K562 (cell line): Measurements from ENCODE around the gene SFXN2. TPM values are rescaled to one million over a fixed set of nuclear protein-coding genes. Genes with fewer than 3 reads are reported as not detected.
A peak's percentile ranks its signal among the peaks of the same experiment; 100 is the strongest.

Source experiments
- ATAC-seq: fragments of 200-7000 bp; cut with Tn5 transposase; 3 replicates; pipeline ENCODE4 v1.9.1; 2020; ENCODE audit warnings: moderate library complexity
- BruUV-seq: library from RNA; stranded (reverse); fragments of 400-500 nt; replicated peaks from 2 replicates; lab custom pipeline; 2021; lab: Mats Ljungman, UMichigan
- CTCF ChIA-PET: fragments of 300-600 bp; formaldehyde crosslinking; extraction: SDS; loops from one replicate; lab custom pipeline; 2021; ENCODE audit warnings: low intra/inter-chr PET ratio; lab: Yijun Ruan, JAX
- POLR2A ChIA-PET: fragments of 300-600, 350-650 bp; sonication (Branson Sonifier 250); formaldehyde crosslinking; extraction: SDS; loops from one replicate; lab custom pipeline; 2021; ENCODE audit warnings: antibody characterized with exemption, inconsistent platforms; lab: Yijun Ruan, JAX
- DNase-seq, 4 experiments: peaks; one replicate each; pipeline versions ENCODE4 v3.0.0 to v3.0.0-alpha.2; 2011 to 2018; ENCODE audit warnings: low spot score in 3 of 4, mixed read lengths in 3 of 4; ENCODE audit errors: extremely low read depth in 1 of 4
- FAIRE-seq: peaks from 2 replicates; lab custom pipeline; 2011; peaks lifted over from hg19 to GRCh38; lab: Jason Lieb, UNC
- H2AFZ ChIP-seq: 2 replicates; pipeline ENCODE4 v1.6.0; 2011; ENCODE audit warnings: low read depth, low read length, control low read depth, inconsistent platforms
- H3K27ac ChIP-seq: fragments of 200-600 bp; 3 replicates; pipeline ENCODE4 v1.8.0; 2011; ENCODE audit warnings: low read depth, mild to moderate bottlenecking, control low read depth, inconsistent platforms, low read length, moderate library complexity, mixed read lengths; ENCODE audit errors: extremely low read depth
- H3K27me3 ChIP-seq, 2 experiments: fragments of 300-600 bp in 1 of 2; 2 replicates in 1 of 2; 3 replicates in 1 of 2; pipeline versions ENCODE4 v1.6.0 to v1.8.0; 2011; ENCODE audit warnings: inconsistent platforms in 2 of 2, low read length in 2 of 2, mild to moderate bottlenecking in 1 of 2, mixed read lengths in 1 of 2, moderate library complexity in 1 of 2; ENCODE audit not compliant: control insufficient read depth in 2 of 2, insufficient read depth in 2 of 2
- H3K36me3 ChIP-seq: fragments of 300-600 bp; 3 replicates; pipeline ENCODE4 v1.8.0; 2011; ENCODE audit warnings: mild to moderate bottlenecking, low read length, inconsistent platforms; ENCODE audit not compliant: control insufficient read depth, insufficient read depth
- H3K4me1 ChIP-seq, 2 experiments: fragments of 200-600 bp in 1 of 2; replicated peaks in 1 of 2; 2 replicates in 1 of 2; 3 replicates in 1 of 2; pipeline versions ENCODE4 v1.5.1 to v1.8.0; 2011; ENCODE audit warnings: inconsistent platforms in 2 of 2, low read length in 2 of 2, mild to moderate bottlenecking in 1 of 2, mixed read lengths in 1 of 2, moderate library complexity in 1 of 2; ENCODE audit not compliant: control insufficient read depth in 2 of 2, insufficient read depth in 2 of 2
- H3K4me2 ChIP-seq: 2 replicates; pipeline ENCODE4 v1.6.1; 2011; ENCODE audit warnings: low read length, control low read depth, inconsistent platforms, mixed read lengths; ENCODE audit not compliant: insufficient read depth
- H3K4me3 ChIP-seq: fragments of 200-600 bp; sonication (generic), shearing (Covaris generic); 2 replicates; pipeline ENCODE4 v1.5.1; 2016; ENCODE audit warnings: control low read depth, inconsistent platforms
- H3K79me2 ChIP-seq: fragments of 200-600 bp; 3 replicates; pipeline ENCODE4 v1.8.0; 2011; ENCODE audit warnings: low read length, inconsistent platforms; ENCODE audit not compliant: control insufficient read depth, insufficient read depth
- H3K9ac ChIP-seq, 2 experiments: 2 replicates each; pipeline versions ENCODE4 v1.6.0 to v1.6.1; 2011; ENCODE audit warnings: low read depth in 2 of 2, low read length in 2 of 2, control low read depth in 1 of 2, inconsistent platforms in 1 of 2, mild to moderate bottlenecking in 1 of 2, mixed read lengths in 1 of 2; ENCODE audit not compliant: insufficient read depth in 1 of 2
- H3K9me1 ChIP-seq: one replicate; pipeline ENCODE4 v1.6.0; 2011; ENCODE audit warnings: inconsistent platforms, mild to moderate bottlenecking, low read length, moderate library complexity; ENCODE audit not compliant: control insufficient read depth, insufficient read depth
- H3K9me3 ChIP-seq: replicated peaks from 2 replicates; pipeline ENCODE4 v1.5.1; 2011; ENCODE audit warnings: low read depth, low read length, inconsistent platforms; ENCODE audit not compliant: control insufficient read depth, insufficient read depth
- H4K20me1 ChIP-seq: replicated peaks from 2 replicates; pipeline ENCODE4 v1.6.1; 2011; ENCODE audit warnings: low read length, inconsistent platforms, mixed read lengths; ENCODE audit not compliant: control insufficient read depth, insufficient read depth
- MAX ChIP-seq: sonication (generic); formaldehyde crosslinking; IDR thresholded peaks from 2 replicates; pipeline ENCODE4 v1.9.0; 2022; ENCODE audit warnings: mild to moderate bottlenecking, missing genetic modification reagents
- PCBP1 ChIP-seq: fragments of 200-400 bp; formaldehyde crosslinking; IDR thresholded peaks from 2 replicates; pipeline ENCODE4 v1.6.1; 2018; ENCODE audit warnings: mild to moderate bottlenecking, low read depth, low read length; ENCODE audit not compliant: poor library complexity, severe bottlenecking
- SETDB1 ChIP-seq: IDR thresholded peaks from one replicate; pipeline ENCODE4 v1.6.1; 2012; ENCODE audit warnings: low read length, control low read depth, inconsistent platforms
- SMAD4 ChIP-seq: fragments of 250-450 bp; sonication (Bioruptor Pico); conservative IDR thresholded peaks from 2 replicates; pipeline ENCODE4 v1.8.0; 2021; ENCODE audit warnings: inconsistent platforms, mild to moderate bottlenecking, moderate library complexity
- TCF3 ChIP-seq: sonication (generic); formaldehyde crosslinking; IDR thresholded peaks from 2 replicates; pipeline ENCODE4 v1.4.0; 2020; ENCODE audit warnings: mild to moderate bottlenecking, missing genetic modification reagents
- ZNF263 ChIP-seq: sonication (generic); formaldehyde crosslinking; IDR thresholded peaks from 2 replicates; pipeline ENCODE4 v1.8.0; 2022; ENCODE audit warnings: mild to moderate bottlenecking, missing genetic modification reagents, borderline replicate concordance
- ZNF79 ChIP-seq: fragments of 250-450 bp; sonication (Bioruptor Pico); IDR thresholded peaks from 2 replicates; pipeline ENCODE4 v1.4.0; 2020; ENCODE audit warnings: low read depth, mild to moderate bottlenecking, moderate library complexity
- WGBS: fragments of 100-300 bp; shearing (Covaris generic); methylation state at CpG from one replicate; pipeline ENCODE4 v1.1.6; 2016; ENCODE audit warnings: low coverage, mixed read lengths; ENCODE audit not compliant: insufficient coverage; ENCODE audit errors: missing lambda C conversion rate; 5-methylcytosine and 5-hydroxymethylcytosine counted together
- in situ Hi-C: fragments of 300-500 bp; cut with MboI; formaldehyde crosslinking; loops from 4 replicates; pipeline ENCODE4 v1.15.0; 2018; ENCODE audit warnings: inconsistent platforms, mixed read lengths
- intact Hi-C: fragments of 100-400 bp; cut with micrococcal nuclease; formaldehyde crosslinking; loops from 2 replicates; pipeline ENCODE4 v1.14.2; 2022
- polyA plus RNA-seq, 8 experiments: library from polyadenylated mRNA; depleted of rRNA in 4 of 8; stranded (reverse) in 5 of 8; unstranded in 3 of 8; fragments of >200 nt; fragmentation: Nextera tagmentation in 2 of 8; fragmentation: Illumina TruSeq in 1 of 8; extraction: Ambion mirVana in 2 of 8; extraction: Trizol in 1 of 8; gene quantifications; 2 replicates each; pipeline versions ENCODE4 v1.2.1 to v1.2.3, GENCODE V29; 2011 to 2014; ENCODE audit warnings: inconsistent platforms in 1 of 8, missing spikeins in 1 of 8
- total RNA-seq, 7 experiments: library from RNA; depleted of rRNA in 6 of 7; stranded (reverse); fragments of >200 nt in 6 of 7; fragmentation: Illumina TruSeq in 2 of 7; extraction: Trizol in 2 of 7; gene quantifications; 2 replicates each; pipeline versions ENCODE4 v1.2.1 to v1.2.3, GENCODE V29; 2011 to 2021; ENCODE audit warnings: low replicate concordance in 1 of 7
- TF ChIP-seq, protein P1 (sequence below): fragments of 450-650 bp; IDR thresholded peaks from 2 replicates; pipeline ENCODE4 v1.6.1; 2018; ENCODE audit not compliant: partially characterized antibody
- TF ChIP-seq, protein P2 (sequence below): sonication (generic); formaldehyde crosslinking; IDR thresholded peaks from 2 replicates; pipeline ENCODE4 v1.8.0; 2022; ENCODE audit warnings: mild to moderate bottlenecking, missing genetic modification reagents
- TF ChIP-seq, protein P3 (sequence below): sonication (generic); formaldehyde crosslinking; IDR thresholded peaks from 2 replicates; pipeline ENCODE4 v1.8.0; 2023; ENCODE audit warnings: mild to moderate bottlenecking, missing genetic modification reagents

SFXN2 gene
- total and polyA plus RNA-seq, 9 of the 15 experiments (the other 6 are each of a cell fraction or from before 2014, with no cell fraction given) = 7.3 to 23.8 (median 15.7) TPM

DNA sequence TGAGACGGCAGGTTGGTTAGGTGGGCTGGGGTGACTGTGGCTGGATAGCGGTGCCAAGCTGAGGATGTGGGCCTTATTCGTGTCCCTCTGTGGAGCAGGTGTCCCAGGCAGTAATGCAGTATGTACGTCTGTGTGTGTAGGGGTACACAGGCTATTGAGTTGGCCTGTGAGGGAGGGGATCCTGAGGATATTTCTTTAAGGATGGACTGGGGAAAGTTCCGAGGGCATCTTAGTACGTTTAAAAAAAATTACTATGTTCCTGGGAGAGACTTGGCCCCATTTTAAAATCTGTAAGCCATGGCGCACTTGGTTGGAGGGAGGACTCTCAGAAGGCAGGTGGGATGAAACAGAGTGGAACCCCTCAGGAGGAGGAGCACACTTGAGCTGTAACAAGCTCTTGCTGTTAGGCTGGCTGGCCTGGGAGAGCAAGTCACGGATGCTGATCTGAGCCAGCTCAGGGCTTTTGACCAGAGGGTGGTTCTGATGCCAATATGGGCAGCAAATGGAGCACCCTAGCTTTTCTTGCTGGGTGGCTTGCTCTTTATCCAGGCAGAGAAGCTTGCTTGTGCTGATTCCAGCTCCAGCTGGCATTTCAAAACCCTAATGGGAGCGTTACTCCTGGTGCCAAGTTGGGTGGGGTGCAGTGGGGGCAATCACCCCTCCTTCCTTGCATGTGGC lies 30.1 kb downstream of the SFXN2 start:
- Histone ChIP-seq H3K27ac (peak overlapping the region; percentile 72), H2AFZ (0 out of 2 replicates have a peak overlapping the region, but pooled peaks have one; percentile 57), H4K20me1 (no peaks in the 10 kb centered on the region), H3K4me1 (peaks cover 9 to 23% of the 10 kb centered on the region in 2 experiments; a peak in 4 of 5 replicates), H3K9me1 (no peaks in the 10 kb centered on the region), H3K9ac (peak overlapping the region; percentile 79 to 97), H3K79me2 (peaks cover 39% of the 10 kb centered on the region), H3K9me3 (no peaks in the 10 kb centered on the region), H3K4me3 (peak overlapping the region; percentile 90), H3K27me3 (no peaks in the 10 kb centered on the region), H3K36me3 (no peaks in the 10 kb centered on the region), H3K4me2 (peak overlapping the region; percentile 99)
- no peak for FAIRE-seq
- in situ Hi-C loops (no loop called here), intact Hi-C loops (loop anchor here (5.0 kb wide), 3 partner anchors 33 to 158 kb away; no protein-coding TSS in a partner anchor)
- WGBS = under 1% methylated on average over 8 of the region's 9 CpGs
- CTCF ChIA-PET = no interaction called here
- peak in 1 of 4 experiments; percentile 47 for DNase-seq
- peak; percentile 63 for ATAC-seq
- POLR2A ChIA-PET = interaction anchor here (0.6 to 1.1 kb wide), 4 partner anchors 10 to 70 kb away, joined by 3 to 6 read pairs (median 4); partner anchors contain the start of genes ARL3 and SFXN2
- no TSS peak for BruUV-seq
- TF ChIP-seq TCF3 (no peak), ZNF79 (CRISPR knock-in tag) (no peak), SETDB1 (no peak), PCBP1 (no peak), MAX (0 out of 2 replicates have a peak, but pooled peaks have one; percentile 5), SMAD4 (CRISPR knock-in tag) (no peak), ZNF263 (CRISPR knock-in tag) (peak; percentile 97)
- TF ChIP-seq, protein P1, sequence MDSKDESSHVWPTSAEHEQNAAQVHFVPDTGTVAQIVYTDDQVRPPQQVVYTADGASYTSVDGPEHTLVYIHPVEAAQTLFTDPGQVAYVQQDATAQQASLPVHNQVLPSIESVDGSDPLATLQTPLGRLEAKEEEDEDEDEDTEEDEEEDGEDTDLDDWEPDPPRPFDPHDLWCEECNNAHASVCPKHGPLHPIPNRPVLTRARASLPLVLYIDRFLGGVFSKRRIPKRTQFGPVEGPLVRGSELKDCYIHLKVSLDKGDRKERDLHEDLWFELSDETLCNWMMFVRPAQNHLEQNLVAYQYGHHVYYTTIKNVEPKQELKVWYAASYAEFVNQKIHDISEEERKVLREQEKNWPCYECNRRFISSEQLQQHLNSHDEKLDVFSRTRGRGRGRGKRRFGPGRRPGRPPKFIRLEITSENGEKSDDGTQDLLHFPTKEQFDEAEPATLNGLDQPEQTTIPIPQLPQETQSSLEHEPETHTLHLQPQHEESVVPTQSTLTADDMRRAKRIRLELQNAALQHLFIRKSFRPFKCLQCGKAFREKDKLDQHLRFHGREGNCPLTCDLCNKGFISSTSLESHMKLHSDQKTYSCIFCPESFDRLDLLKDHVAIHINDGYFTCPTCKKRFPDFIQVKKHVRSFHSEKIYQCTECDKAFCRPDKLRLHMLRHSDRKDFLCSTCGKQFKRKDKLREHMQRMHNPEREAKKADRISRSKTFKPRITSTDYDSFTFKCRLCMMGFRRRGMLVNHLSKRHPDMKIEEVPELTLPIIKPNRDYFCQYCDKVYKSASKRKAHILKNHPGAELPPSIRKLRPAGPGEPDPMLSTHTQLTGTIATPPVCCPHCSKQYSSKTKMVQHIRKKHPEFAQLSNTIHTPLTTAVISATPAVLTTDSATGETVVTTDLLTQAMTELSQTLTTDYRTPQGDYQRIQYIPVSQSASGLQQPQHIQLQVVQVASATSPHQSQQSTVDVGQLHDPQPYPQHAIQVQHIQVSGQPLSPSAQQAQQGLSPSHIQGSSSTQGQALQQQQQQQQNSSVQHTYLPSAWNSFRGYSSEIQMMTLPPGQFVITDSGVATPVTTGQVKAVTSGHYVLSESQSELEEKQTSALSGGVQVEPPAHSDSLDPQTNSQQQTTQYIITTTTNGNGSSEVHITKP = peak; percentile 55
- TF ChIP-seq, protein P2, sequence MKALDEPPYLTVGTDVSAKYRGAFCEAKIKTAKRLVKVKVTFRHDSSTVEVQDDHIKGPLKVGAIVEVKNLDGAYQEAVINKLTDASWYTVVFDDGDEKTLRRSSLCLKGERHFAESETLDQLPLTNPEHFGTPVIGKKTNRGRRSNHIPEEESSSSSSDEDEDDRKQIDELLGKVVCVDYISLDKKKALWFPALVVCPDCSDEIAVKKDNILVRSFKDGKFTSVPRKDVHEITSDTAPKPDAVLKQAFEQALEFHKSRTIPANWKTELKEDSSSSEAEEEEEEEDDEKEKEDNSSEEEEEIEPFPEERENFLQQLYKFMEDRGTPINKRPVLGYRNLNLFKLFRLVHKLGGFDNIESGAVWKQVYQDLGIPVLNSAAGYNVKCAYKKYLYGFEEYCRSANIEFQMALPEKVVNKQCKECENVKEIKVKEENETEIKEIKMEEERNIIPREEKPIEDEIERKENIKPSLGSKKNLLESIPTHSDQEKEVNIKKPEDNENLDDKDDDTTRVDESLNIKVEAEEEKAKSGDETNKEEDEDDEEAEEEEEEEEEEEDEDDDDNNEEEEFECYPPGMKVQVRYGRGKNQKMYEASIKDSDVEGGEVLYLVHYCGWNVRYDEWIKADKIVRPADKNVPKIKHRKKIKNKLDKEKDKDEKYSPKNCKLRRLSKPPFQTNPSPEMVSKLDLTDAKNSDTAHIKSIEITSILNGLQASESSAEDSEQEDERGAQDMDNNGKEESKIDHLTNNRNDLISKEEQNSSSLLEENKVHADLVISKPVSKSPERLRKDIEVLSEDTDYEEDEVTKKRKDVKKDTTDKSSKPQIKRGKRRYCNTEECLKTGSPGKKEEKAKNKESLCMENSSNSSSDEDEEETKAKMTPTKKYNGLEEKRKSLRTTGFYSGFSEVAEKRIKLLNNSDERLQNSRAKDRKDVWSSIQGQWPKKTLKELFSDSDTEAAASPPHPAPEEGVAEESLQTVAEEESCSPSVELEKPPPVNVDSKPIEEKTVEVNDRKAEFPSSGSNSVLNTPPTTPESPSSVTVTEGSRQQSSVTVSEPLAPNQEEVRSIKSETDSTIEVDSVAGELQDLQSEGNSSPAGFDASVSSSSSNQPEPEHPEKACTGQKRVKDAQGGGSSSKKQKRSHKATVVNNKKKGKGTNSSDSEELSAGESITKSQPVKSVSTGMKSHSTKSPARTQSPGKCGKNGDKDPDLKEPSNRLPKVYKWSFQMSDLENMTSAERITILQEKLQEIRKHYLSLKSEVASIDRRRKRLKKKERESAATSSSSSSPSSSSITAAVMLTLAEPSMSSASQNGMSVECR (CRISPR knock-in tag) = 0 out of 2 replicates have a peak, but pooled peaks have one; percentile 24
- TF ChIP-seq, protein P3, sequence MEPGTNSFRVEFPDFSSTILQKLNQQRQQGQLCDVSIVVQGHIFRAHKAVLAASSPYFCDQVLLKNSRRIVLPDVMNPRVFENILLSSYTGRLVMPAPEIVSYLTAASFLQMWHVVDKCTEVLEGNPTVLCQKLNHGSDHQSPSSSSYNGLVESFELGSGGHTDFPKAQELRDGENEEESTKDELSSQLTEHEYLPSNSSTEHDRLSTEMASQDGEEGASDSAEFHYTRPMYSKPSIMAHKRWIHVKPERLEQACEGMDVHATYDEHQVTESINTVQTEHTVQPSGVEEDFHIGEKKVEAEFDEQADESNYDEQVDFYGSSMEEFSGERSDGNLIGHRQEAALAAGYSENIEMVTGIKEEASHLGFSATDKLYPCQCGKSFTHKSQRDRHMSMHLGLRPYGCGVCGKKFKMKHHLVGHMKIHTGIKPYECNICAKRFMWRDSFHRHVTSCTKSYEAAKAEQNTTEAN = no peak
